Activated CD4-positive, CD25-positive, alpha-beta regulatory T cell treated with anti-CD3 and anti-CD28 coated beads, Interleukin-2, amount 50 U/mL, for 16 hours (primary cell): ENCODE results near the gene DERL2.
A peak's percentile ranks its signal among the peaks of the same experiment; 100 is the strongest.

Experiments
- DNase-seq: peaks from one replicate; pipeline ENCODE4 v3.0.0-alpha.2; 2020; ENCODE audit warnings: low read depth, low spot score

DERL2 gene

GRCh38 chr17:5501685-5502084 lies 15.7 kb upstream of the DERL2 start:
- no peak for DNase-seq

GRCh38 chr17:5500589-5501391 lies 14.8 kb upstream of the DERL2 start:
- peak; percentile 33 for DNase-seq

- DNase-seq, result no peak
Observed at GRCh38 chr17:5500247-5500588, 14.2 kb upstream of the DERL2 start.

GRCh38 chr17:5499476-5500231 lies 13.7 kb upstream of the DERL2 start:
- DNase-seq, result no peak

- no peak for DNase-seq
Observed at GRCh38 chr17:5492970-5493369, 7.0 kb upstream of the DERL2 start.

GRCh38 chr17:5488752-5489151 lies 2.8 kb upstream of the DERL2 start:
- DNase-seq, result no peak

- DNase-seq, result peak; percentile 97
Observed at GRCh38 chr17:5486206-5487124, 487 bp upstream of the DERL2 start, which contains the start of gene MIS12. TSS of gene MIS12 (plus strand) at chr17:5486566. CDS start at chr17:5488863, 2,297 bp downstream.

GRCh38 chr17:5481451-5481850 lies 4.5 kb downstream of the DERL2 start:
- no peak for DNase-seq

GRCh38 chr17:5480962-5481361 lies 5.0 kb downstream of the DERL2 start:
- DNase-seq, result no peak

- DNase-seq, result no peak
Observed at GRCh38 chr17:5478992-5479391, 7.0 kb downstream of the DERL2 start.

GRCh38 chr17:5473906-5474305 lies 12.1 kb downstream of the DERL2 start:
- no peak for DNase-seq

GRCh38 chr17:5472511-5472910 lies 13.5 kb downstream of the DERL2 start:
- DNase-seq, result no peak

- DNase-seq, result no peak
Observed at GRCh38 chr17:5468075-5468473, 17.9 kb downstream of the DERL2 start.

- no peak for DNase-seq
Observed at GRCh38 chr17:5467416-5467815, 18.6 kb downstream of the DERL2 start.

GRCh38 chr17:5466295-5466694 lies 19.7 kb downstream of the DERL2 start:
- DNase-seq, result no peak

GRCh38 chr17:5464717-5465507 lies 21.1 kb downstream of the DERL2 start:
- DNase-seq, result no peak

- DNase-seq, result no peak
Observed at GRCh38 chr17:5446786-5447185, 39.2 kb downstream of the DERL2 start.

GRCh38 chr17:5444209-5444608 lies 41.8 kb downstream of the DERL2 start:
- DNase-seq, result no peak

- no peak for DNase-seq
Observed at GRCh38 chr17:5443728-5444127, 42.2 kb downstream of the DERL2 start.

GRCh38 chr17:5439446-5439764 lies 46.6 kb downstream of the DERL2 start:
- no peak for DNase-seq

GRCh38 chr17:5438716-5439445 lies 47.1 kb downstream of the DERL2 start, which contains the start of gene C1QBP:
TSS of gene C1QBP (minus strand) at chr17:5439155. CDS start at chr17:5439073, 82 bp downstream.
- peak; percentile 80 for DNase-seq
